ENCODE measurements around the gene MRAP2.

The MRAP2 gene

DNA sequence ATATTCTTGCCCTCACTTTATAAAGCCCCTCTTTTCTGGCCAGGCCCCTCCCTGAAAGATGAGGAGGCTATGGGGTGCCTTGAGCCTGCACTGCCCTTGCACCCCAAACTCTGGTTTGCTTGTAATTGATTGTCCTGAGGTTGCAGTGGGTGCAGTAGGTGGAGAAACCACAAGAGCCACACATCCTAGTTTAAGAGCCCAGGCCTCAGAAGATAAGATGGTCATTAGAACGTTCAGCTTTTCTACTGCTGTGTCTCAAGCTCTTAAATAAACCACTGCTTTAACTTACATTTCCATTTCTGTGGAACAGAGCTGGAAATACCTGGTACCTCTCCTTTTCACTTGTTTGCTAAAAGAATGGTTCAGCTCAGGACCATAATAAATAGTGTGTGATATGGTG is 9.0 kb downstream of the MRAP2 start:
- no peaks in the 10 kb centered on the region for H3K4me1 ChIP-seq (ENCODE audit: control insufficient read depth, insufficient read depth, low read depth, low read length)
- H3K23ac ChIP-seq (ENCODE audit: low read length in 2 of 2): no peak overlapping the region
- H3K36me3 ChIP-seq (ENCODE audit: control insufficient read depth in 1 of 2, insufficient read depth in 2 of 2, low read depth in 1 of 2, low read length in 2 of 2): no peaks in the 10 kb centered on the region
- H4K91ac ChIP-seq (ENCODE audit: low read length): no peak overlapping the region
- no peaks in the 10 kb centered on the region for H3K79me1 ChIP-seq (replicated peaks; ENCODE audit: low read length, poor library complexity, severe bottlenecking)
- no peak overlapping the region for H2AK5ac ChIP-seq (ENCODE audit: low read length, severe bottlenecking)
- no peaks in the 10 kb centered on the region for H3K9me3 ChIP-seq (ENCODE audit: control insufficient read depth, low read length)
- no peak overlapping the region for H3K9ac ChIP-seq (ENCODE audit: low read length)
- no peak overlapping the region for H3K4me2 ChIP-seq (ENCODE audit: low read length, poor library complexity, severe bottlenecking)
- no peak overlapping the region for H2BK5ac ChIP-seq (ENCODE audit: low read depth, low read length, poor library complexity, severe bottlenecking)
- no peak overlapping the region for H3K4ac ChIP-seq (ENCODE audit: low read depth in 1 of 2, low read length in 2 of 2)
- WGBS: 46% methylated on average over 1 of the region's 1 CpG
- H2BK120ac ChIP-seq (ENCODE audit: low read depth, low read length): no peak overlapping the region
- no peak overlapping the region for H3K14ac ChIP-seq (ENCODE audit: low read length in 2 of 2)
- no peak overlapping the region for H4K8ac ChIP-seq (ENCODE audit: low read length)
- H2AFZ ChIP-seq (ENCODE audit: low read depth, low read length): no peak overlapping the region
- no peak overlapping the region for H2BK15ac ChIP-seq (ENCODE audit: low read depth, poor library complexity, severe bottlenecking)
- H3K27me3 ChIP-seq (ENCODE audit: control insufficient read depth in 1 of 2, insufficient read depth in 1 of 2, low read length in 2 of 2): peaks cover 0 to 4% of the 10 kb centered on the region in 2 experiments
- no peak overlapping the region for H2BK12ac ChIP-seq (ENCODE audit: low read length in 2 of 2)
- H3K18ac ChIP-seq (ENCODE audit: low read depth in 1 of 2, low read length in 2 of 2): no peak overlapping the region
- no peak overlapping the region for H3K4me3 ChIP-seq (ENCODE audit: insufficient read depth in 1 of 2, low read depth in 1 of 2, low read length in 2 of 2)
- DNase-seq: no peak
- H3K27ac ChIP-seq (ENCODE audit: low read length, poor library complexity, severe bottlenecking): no peak overlapping the region

DNA sequence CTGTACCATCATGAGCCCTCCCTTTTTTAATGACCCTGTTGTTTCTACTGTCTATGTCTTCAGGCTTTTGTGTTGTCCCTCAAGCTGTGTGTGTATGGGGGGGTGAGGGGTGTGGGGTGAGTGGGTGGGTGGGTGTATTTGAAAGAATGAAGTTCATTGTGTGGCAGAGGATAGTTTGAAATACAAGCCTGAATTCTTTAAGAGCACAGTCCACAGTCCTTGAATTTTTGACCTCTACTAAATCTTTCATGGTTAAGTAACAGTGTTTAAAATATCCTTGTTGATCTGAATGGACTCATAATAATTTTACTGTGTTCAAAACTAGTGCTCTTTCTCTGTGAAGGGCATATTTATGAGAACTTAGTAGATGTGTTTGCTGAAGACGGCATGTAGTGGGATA is 10.0 kb downstream of the MRAP2 start:
- Histone ChIP-seq H3K4ac (ENCODE audit: low read depth in 1 of 2, low read length in 2 of 2) (no peak overlapping the region), H3K14ac (ENCODE audit: low read length in 2 of 2) (no peak overlapping the region), H4K8ac (ENCODE audit: low read length) (no peak overlapping the region), H2BK5ac (ENCODE audit: low read depth, low read length, poor library complexity, severe bottlenecking) (no peak overlapping the region), H3K4me1 (ENCODE audit: control insufficient read depth, insufficient read depth, low read depth, low read length) (no peaks in the 10 kb centered on the region), H2AK5ac (ENCODE audit: low read length, severe bottlenecking) (no peak overlapping the region), H3K23ac (ENCODE audit: low read length in 2 of 2) (no peak overlapping the region), H3K9ac (ENCODE audit: low read length) (no peak overlapping the region), H3K4me2 (ENCODE audit: low read length, poor library complexity, severe bottlenecking) (no peak overlapping the region), H2BK12ac (ENCODE audit: low read length in 2 of 2) (no peak overlapping the region), H4K91ac (ENCODE audit: low read length) (no peak overlapping the region), H2BK120ac (ENCODE audit: low read depth, low read length) (no peak overlapping the region), H3K27me3 (ENCODE audit: control insufficient read depth in 1 of 2, insufficient read depth in 1 of 2, low read length in 2 of 2) (peaks cover 0 to 4% of the 10 kb centered on the region in 2 experiments), H3K79me1 (replicated peaks; ENCODE audit: low read length, poor library complexity, severe bottlenecking) (no peaks in the 10 kb centered on the region), H2BK15ac (ENCODE audit: low read depth, poor library complexity, severe bottlenecking) (no peak overlapping the region), H3K36me3 (ENCODE audit: control insufficient read depth in 1 of 2, insufficient read depth in 2 of 2, low read depth in 1 of 2, low read length in 2 of 2) (no peaks in the 10 kb centered on the region), H3K4me3 (ENCODE audit: insufficient read depth in 1 of 2, low read depth in 1 of 2, low read length in 2 of 2) (no peak overlapping the region), H3K27ac (ENCODE audit: low read length, poor library complexity, severe bottlenecking) (no peak overlapping the region), H3K18ac (ENCODE audit: low read depth in 1 of 2, low read length in 2 of 2) (no peak overlapping the region), H3K9me3 (ENCODE audit: control insufficient read depth, low read length) (no peaks in the 10 kb centered on the region), H2AFZ (ENCODE audit: low read depth, low read length) (no peak overlapping the region)
- no peak for DNase-seq
- 90% methylated on average over 1 of the region's 1 CpG for WGBS

DNA sequence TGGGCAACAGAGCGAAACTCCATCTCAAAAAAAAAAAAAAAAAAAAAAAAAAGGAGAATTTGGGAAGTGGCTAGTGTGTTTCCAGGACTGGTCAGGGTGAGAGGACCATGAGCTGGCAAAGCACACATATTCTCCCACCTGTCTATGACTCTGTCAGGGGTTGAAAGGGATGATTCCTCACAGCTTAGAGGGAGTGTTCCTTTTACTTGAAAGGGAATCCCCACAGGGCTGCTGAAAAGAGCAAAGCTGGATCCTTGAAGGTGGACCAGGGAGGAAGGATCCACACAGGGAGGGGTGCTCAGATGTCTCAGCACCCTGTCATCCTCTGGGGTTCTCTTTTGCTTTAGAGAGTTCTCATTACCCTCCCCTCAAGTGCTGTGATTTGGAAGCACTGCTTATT is 13.2 kb downstream of the MRAP2 start:
- H3K36me3 ChIP-seq (ENCODE audit: control insufficient read depth in 1 of 2, insufficient read depth in 2 of 2, low read depth in 1 of 2, low read length in 2 of 2): no peaks in the 10 kb centered on the region
- H3K23ac ChIP-seq (ENCODE audit: low read length in 2 of 2): no peak overlapping the region
- no peak overlapping the region for H2BK15ac ChIP-seq (ENCODE audit: low read depth, poor library complexity, severe bottlenecking)
- H3K4me2 ChIP-seq (ENCODE audit: low read length, poor library complexity, severe bottlenecking): no peak overlapping the region
- peaks cover 1% of the 10 kb centered on the region for H3K4me1 ChIP-seq (ENCODE audit: control insufficient read depth, insufficient read depth, low read depth, low read length)
- no peak overlapping the region for H3K4me3 ChIP-seq (ENCODE audit: insufficient read depth in 1 of 2, low read depth in 1 of 2, low read length in 2 of 2)
- H3K18ac ChIP-seq (ENCODE audit: low read depth in 1 of 2, low read length in 2 of 2): no peak overlapping the region
- H2AK5ac ChIP-seq (ENCODE audit: low read length, severe bottlenecking): no peak overlapping the region
- WGBS: no CpG with 5 or more reads among the region's 1 CpG
- H3K9ac ChIP-seq (ENCODE audit: low read length): no peak overlapping the region
- no peak for DNase-seq
- H2BK12ac ChIP-seq (ENCODE audit: low read length in 2 of 2): no peak overlapping the region
- no peaks in the 10 kb centered on the region for H3K9me3 ChIP-seq (ENCODE audit: control insufficient read depth, low read length)
- H4K8ac ChIP-seq (ENCODE audit: low read length): no peak overlapping the region
- no peak overlapping the region for H3K14ac ChIP-seq (ENCODE audit: low read length in 2 of 2)
- H2AFZ ChIP-seq (ENCODE audit: low read depth, low read length): no peak overlapping the region
- H3K27ac ChIP-seq (ENCODE audit: low read length, poor library complexity, severe bottlenecking): no peak overlapping the region
- no peak overlapping the region for H2BK120ac ChIP-seq (ENCODE audit: low read depth, low read length)
- H4K91ac ChIP-seq (ENCODE audit: low read length): no peak overlapping the region
- peaks cover 0 to 4% of the 10 kb centered on the region in 2 experiments for H3K27me3 ChIP-seq (ENCODE audit: control insufficient read depth in 1 of 2, insufficient read depth in 1 of 2, low read length in 2 of 2)
- H2BK5ac ChIP-seq (ENCODE audit: low read depth, low read length, poor library complexity, severe bottlenecking): no peak overlapping the region
- H3K4ac ChIP-seq (ENCODE audit: low read depth in 1 of 2, low read length in 2 of 2): no peak overlapping the region
- H3K79me1 ChIP-seq (replicated peaks; ENCODE audit: low read length, poor library complexity, severe bottlenecking): no peaks in the 10 kb centered on the region

DNA sequence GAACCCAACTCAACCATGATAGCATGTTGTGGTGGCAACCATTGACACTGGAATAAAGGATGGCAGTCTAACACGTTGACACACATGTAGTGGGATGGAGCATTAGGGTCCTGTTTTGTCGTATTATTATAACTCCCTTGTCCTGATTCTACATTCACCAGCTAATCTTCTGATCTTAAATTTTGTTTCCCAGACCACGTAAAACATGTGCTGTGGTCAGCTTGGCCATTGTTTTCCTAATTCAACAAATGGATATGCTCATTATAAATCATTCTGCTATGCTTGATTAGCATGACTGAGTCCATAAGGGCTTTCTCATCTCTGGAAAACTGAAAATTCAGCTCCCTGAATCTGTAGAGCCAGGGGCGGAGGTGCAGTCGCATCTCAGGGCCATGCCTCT is 15.0 kb downstream of the MRAP2 start:
- Histone ChIP-seq H2BK120ac (ENCODE audit: low read depth, low read length) (no peak overlapping the region), H2BK15ac (ENCODE audit: low read depth, poor library complexity, severe bottlenecking) (no peak overlapping the region), H3K18ac (ENCODE audit: low read depth in 1 of 2, low read length in 2 of 2) (no peak overlapping the region), H3K4me2 (ENCODE audit: low read length, poor library complexity, severe bottlenecking) (no peak overlapping the region), H3K4ac (ENCODE audit: low read depth in 1 of 2, low read length in 2 of 2) (no peak overlapping the region), H4K8ac (ENCODE audit: low read length) (no peak overlapping the region), H3K4me1 (ENCODE audit: control insufficient read depth, insufficient read depth, low read depth, low read length) (peaks cover 7% of the 10 kb centered on the region), H3K23ac (ENCODE audit: low read length in 2 of 2) (no peak overlapping the region), H3K27me3 (ENCODE audit: control insufficient read depth in 1 of 2, insufficient read depth in 1 of 2, low read length in 2 of 2) (no peaks in the 10 kb centered on the region), H3K79me1 (replicated peaks; ENCODE audit: low read length, poor library complexity, severe bottlenecking) (no peaks in the 10 kb centered on the region), H3K4me3 (ENCODE audit: insufficient read depth in 1 of 2, low read depth in 1 of 2, low read length in 2 of 2) (no peak overlapping the region), H2BK5ac (ENCODE audit: low read depth, low read length, poor library complexity, severe bottlenecking) (no peak overlapping the region), H2AK5ac (ENCODE audit: low read length, severe bottlenecking) (no peak overlapping the region), H3K9ac (ENCODE audit: low read length) (no peak overlapping the region), H2BK12ac (ENCODE audit: low read length in 2 of 2) (no peak overlapping the region), H3K9me3 (ENCODE audit: control insufficient read depth, low read length) (no peaks in the 10 kb centered on the region), H3K14ac (ENCODE audit: low read length in 2 of 2) (no peak overlapping the region), H3K36me3 (ENCODE audit: control insufficient read depth in 1 of 2, insufficient read depth in 2 of 2, low read depth in 1 of 2, low read length in 2 of 2) (no peaks in the 10 kb centered on the region), H3K27ac (ENCODE audit: low read length, poor library complexity, severe bottlenecking) (no peak overlapping the region), H4K91ac (ENCODE audit: low read length) (no peak overlapping the region), H2AFZ (ENCODE audit: low read depth, low read length) (no peak overlapping the region)
- WGBS: 86% methylated on average over 5 of the region's 5 CpGs
- DNase-seq: no peak

All from mesenchymal stem cell (in vitro differentiated cells and primary cell).